Measurements from ENCODE around the gene PXDN. TPM values are rescaled to one million over a fixed set of nuclear protein-coding genes. Genes with fewer than 3 reads are reported as not detected.

Gene PXDN
- total and polyA plus RNA-seq, 9 of the 15 experiments (the other 6 are each of a cell fraction or from before 2014, with no cell fraction given), result 0.49 TPM; not detected in 8

- TF ChIP-seq RFX7 (CRISPR knock-in tag; IDR thresholded peaks at IDR 0.05) (no peak), MCM5 (IDR thresholded peaks at IDR 0.05; ENCODE audit: low read depth) (no peak), MEF2A (IDR thresholded peaks at IDR 0.05; ENCODE audit: control insufficient read depth, low read depth, low read length) (no peak), SFPQ (IDR thresholded peaks at IDR 0.05; ENCODE audit: low read depth, low read length) (no peak)
These were observed 152.9 kb downstream of the PXDN start (continued) for GRCh38 chr2:1591461-1591770.

GRCh38 chr2:1590596-1591460 is 153.5 kb downstream of the PXDN start:
- H3K79me2 ChIP-seq (ENCODE audit: control insufficient read depth, insufficient read depth, low read length), result no peaks in the 10 kb centered on the region
- CTCF ChIA-PET (ENCODE audit: low intra/inter-chr PET ratio), result no interaction called here
- intact Hi-C loops (cut with micrococcal nuclease) (loop anchor here (5.0 kb wide), 1 partner anchor 176 kb away; no protein-coding TSS in a partner anchor), in situ Hi-C loops (cut with MboI) (no loop called here)
- H3K9me1 ChIP-seq (ENCODE audit: control insufficient read depth, insufficient read depth, low read length), result no peaks in the 10 kb centered on the region
- H3K4me2 ChIP-seq (ENCODE audit: insufficient read depth, low read length), result no peak overlapping the region
- peaks cover 0 to 24% of the 10 kb centered on the region in 2 experiments; a peak in 2 of 5 replicates for H3K27me3 ChIP-seq (ENCODE audit: control insufficient read depth in 2 of 2, insufficient read depth in 2 of 2, low read length in 2 of 2)
- POLR2A ChIA-PET, result interaction anchor here (0.6 kb wide), 1 partner anchor 128 kb away, joined by 4 read pairs; no protein-coding TSS in a partner anchor
- no peaks in the 10 kb centered on the region for H3K36me3 ChIP-seq (ENCODE audit: control insufficient read depth, insufficient read depth, low read length)
- no peaks in the 10 kb centered on the region; a peak in 1 of 5 replicates for H3K4me1 ChIP-seq (replicated peaks in 1 of 2; ENCODE audit: control insufficient read depth in 2 of 2, insufficient read depth in 2 of 2, low read length in 2 of 2)
- no TSS peak for BruUV-seq (replicated peaks)
- H3K27ac ChIP-seq (ENCODE audit: extremely low read depth, low read depth, low read length), result no peak overlapping the region
- no peak overlapping the region for H3K4me3 ChIP-seq
- H4K20me1 ChIP-seq (replicated peaks; ENCODE audit: control insufficient read depth, insufficient read depth, low read length), result no peaks in the 10 kb centered on the region
- no peak for DNase-seq (ENCODE audit: extremely low read depth in 1 of 4, low spot score in 3 of 4)
- H2AFZ ChIP-seq (ENCODE audit: low read depth, low read length), result no peak overlapping the region
- no peak for FAIRE-seq
- TF ChIP-seq HDAC8 (tag; IDR thresholded peaks at IDR 0.05) (no peak), CEBPB (tag; IDR thresholded peaks at IDR 0.05) (no peak)
- no peak overlapping the region for H3K9ac ChIP-seq (ENCODE audit: insufficient read depth in 1 of 2, low read depth in 2 of 2, low read length in 2 of 2)
- under 1% methylated on average over 18 of the region's 18 CpGs for WGBS (ENCODE audit: insufficient coverage, low coverage, missing lambda C conversion rate)
- ATAC-seq, result no peak
- peaks cover 4% of the 10 kb centered on the region for H3K9me3 ChIP-seq (replicated peaks; ENCODE audit: control insufficient read depth, insufficient read depth, low read depth, low read length)

Measured in K562 (cell line).